HTERT RPE-1 (cell line): ENCODE results near the gene PLD1.

Experiments
- in situ Hi-C: fragments of 300-500 bp; cut with MboI; formaldehyde crosslinking; loops from 4 replicates; pipeline ENCODE4 v1.14.3; 2020; ENCODE audit warnings: low sequenced_read_pairs

The PLD1 gene

GRCh38 chr3:171678971-171679492 is 131.3 kb downstream of the PLD1 start:
- in situ Hi-C loops = no loop called here

- in situ Hi-C loops = no loop called here
Observed at GRCh38 chr3:171677706-171678105, 132.6 kb downstream of the PLD1 start.

DNA sequence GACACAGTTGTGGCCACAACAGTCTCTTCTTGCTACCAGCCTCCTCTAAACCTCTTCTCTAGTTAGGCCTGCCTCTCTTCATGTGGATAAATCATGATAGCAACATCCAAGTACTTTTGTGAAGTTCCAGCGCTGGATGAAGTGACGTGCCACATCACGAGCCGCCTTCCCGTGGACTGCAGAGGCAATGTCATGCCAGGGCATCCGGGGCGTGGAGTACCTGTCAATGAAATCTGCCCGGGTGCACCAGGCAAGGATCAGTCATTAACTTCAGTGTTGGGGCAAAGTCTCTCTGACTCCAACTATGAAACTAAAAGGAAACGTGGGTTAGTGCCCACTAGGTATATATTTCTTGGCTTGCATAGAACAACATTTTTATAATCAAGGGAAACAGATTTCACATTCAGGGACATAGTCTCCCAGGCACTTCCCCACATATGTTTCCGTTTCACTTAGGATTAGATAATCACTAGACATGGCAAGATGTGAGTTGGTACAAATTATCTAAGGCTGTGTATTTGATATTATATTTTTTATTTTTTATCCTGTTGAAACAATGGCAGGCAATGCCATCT is 133.6 kb downstream of the PLD1 start:
- in situ Hi-C loops = no loop called here

GRCh38 chr3:171673951-171674350 is 136.3 kb downstream of the PLD1 start:
- in situ Hi-C loops = no loop called here

GRCh38 chr3:171672538-171672937 is 137.7 kb downstream of the PLD1 start:
- in situ Hi-C loops = no loop called here

GRCh38 chr3:171672124-171672523 is 138.2 kb downstream of the PLD1 start:
- in situ Hi-C loops = no loop called here

GRCh38 chr3:171671709-171672108 is 138.6 kb downstream of the PLD1 start:
- in situ Hi-C loops = no loop called here

DNA sequence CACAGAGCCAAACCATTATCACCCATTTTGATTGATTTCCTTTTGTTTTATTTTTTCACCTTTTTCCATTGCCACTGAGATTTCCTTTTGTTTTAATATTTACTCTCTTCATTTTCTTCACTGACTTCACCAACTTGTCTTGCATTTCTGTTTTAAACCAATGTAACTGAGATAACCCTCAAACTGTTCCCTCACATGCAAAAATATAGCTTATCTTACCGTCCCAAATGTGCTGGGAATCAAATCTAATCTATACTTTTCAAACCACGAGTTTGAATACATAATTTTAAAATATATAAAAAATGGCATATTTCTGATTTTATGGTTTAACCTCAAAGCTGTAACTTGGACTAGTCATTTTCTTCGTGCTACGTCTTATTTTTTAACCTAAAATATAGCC is 143.8 kb downstream of the PLD1 start:
- in situ Hi-C loops = no loop called here

DNA sequence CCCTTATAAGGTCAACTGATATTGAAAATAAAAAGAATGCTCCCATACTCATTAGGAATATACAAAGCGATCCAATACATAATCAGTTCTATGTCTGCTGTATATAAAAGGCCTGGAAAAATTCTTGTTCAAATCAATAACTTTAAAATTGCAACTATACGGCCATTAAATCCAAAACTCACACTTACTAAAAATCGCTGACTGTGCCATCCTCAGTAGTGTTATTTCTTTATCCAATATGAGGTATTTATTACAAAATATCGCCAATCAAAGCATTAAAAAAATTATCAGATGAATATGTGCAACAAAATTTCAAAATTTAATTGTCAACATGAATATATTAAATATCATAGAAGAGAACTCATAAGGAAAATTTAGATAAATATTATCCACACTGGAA is 146.5 kb downstream of the PLD1 start:
- in situ Hi-C loops = no loop called here

DNA sequence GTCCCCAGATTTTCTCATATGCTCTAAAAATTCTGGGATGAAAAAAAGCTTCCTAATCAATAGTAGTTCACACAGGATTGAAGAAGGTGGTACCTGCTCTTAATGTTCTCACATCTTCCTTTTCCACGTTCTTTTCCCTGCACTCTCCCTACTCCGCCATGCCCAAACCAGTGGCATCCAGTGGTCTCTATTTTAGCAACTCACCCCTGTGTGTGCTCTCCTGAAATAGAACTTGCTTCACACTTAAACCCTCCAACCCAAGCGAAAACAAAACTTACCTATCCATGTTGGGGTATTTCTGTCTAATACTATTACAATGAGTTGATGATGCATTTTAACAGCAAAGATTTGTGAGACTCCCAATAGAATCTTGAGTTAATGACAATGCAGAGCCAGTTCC is 148.8 kb downstream of the PLD1 start:
- in situ Hi-C loops = no loop called here

- in situ Hi-C loops = no loop called here
Observed at GRCh38 chr3:171660188-171660587, 150.1 kb downstream of the PLD1 start.

DNA sequence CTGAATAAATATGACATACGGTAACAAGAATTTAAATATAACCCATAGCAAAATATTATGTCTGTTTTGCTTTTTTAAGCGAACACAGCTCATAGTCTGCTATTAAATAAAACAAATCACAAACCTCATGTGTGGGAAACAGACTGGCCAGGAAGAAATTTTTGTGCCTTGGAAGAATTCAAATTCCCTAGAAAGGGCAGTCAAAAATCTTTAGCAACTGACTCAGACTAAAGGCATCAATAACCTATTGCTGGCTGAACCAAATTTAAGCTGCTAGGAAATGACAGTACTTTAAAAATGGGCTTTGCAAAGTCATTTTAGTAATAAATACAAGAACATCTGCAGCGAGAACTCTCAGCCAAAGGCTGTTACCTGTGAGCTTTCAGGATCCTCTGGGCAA is 151.4 kb downstream of the PLD1 start:
- in situ Hi-C loops = no loop called here

GRCh38 chr3:171654809-171655208 is 155.5 kb downstream of the PLD1 start:
- in situ Hi-C loops = no loop called here

DNA sequence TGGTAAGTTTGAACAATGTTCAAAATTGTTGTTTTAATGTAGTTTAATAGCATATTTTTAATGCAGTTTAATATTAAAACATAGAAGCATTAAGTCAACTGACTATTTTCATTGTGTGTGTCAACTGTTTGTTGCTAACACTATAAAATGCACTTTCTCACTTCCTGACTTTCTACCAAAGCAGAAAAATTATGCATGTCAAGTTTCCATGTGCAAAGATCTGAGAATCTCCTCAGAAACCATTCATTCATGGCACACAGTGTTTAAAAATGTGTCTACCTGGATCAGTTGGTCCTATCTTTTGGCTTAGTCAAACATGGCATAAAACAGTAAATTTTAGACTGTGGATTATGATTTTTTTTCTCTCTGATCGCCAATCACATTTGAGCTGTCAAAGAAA is 156.0 kb downstream of the PLD1 start:
- in situ Hi-C loops = no loop called here

DNA sequence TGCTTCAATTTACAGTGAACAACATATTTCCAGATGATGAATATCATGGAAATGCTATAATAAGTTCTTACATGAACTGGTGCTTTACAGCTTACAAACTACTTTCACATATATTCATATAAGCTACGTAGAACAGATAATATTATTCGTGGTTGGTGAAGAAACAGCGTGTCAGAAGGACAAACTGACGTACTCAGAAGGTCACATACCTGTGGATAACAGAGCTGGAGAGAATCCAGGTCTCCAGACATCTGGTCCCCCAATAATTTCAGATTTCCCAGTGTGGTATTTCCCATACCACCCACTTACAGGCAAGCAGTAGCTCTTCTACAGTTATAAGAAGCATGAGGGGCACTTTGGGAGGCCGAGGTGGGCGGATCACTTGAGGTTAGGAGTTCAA is 156.6 kb downstream of the PLD1 start:
- in situ Hi-C loops = no loop called here

GRCh38 chr3:171652932-171653331 is 157.4 kb downstream of the PLD1 start:
- in situ Hi-C loops = no loop called here

- in situ Hi-C loops = no loop called here
Observed at GRCh38 chr3:171649911-171650592, 160.2 kb downstream of the PLD1 start.

DNA sequence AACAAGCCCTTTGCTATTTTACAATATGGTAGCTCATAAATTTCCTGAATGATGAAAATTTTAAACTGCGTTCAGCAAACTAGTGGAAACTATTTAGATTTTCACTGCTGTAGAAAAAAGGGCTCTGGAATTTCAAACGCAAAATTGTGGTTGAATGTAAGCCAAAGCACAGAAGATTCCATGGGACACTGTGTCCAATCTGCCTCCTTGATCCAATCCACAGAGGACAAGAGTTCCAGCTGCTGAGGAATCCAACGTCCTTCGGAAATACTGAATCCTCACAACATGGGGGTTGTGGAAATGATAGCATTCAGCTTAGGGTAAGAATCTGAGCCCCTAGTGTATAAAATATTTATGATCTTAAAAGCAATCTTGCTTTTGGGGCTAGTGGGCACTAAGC is 161.0 kb downstream of the PLD1 start:
- in situ Hi-C loops = no loop called here

DNA sequence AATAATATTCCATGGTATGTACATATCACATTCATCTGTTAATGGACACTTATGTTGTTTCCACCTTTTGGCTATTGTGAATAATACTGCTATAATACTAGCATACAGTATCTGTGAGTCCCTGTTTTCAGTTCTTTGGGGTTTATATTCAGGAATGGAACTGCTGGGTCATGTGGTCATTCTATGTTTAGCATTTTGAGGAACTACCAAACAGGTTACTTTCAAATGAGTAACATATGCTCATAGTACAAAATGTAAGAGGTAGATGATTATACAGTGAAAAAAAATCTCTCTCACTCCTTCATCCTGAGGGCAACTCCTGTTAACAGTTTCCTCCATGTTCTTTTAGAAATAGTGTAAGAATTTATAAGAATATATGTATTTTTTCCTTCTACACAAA is 162.2 kb downstream of the PLD1 start:
- in situ Hi-C loops = no loop called here

- in situ Hi-C loops = no loop called here
Observed at GRCh38 chr3:171646357-171647133, 163.7 kb downstream of the PLD1 start.

DNA sequence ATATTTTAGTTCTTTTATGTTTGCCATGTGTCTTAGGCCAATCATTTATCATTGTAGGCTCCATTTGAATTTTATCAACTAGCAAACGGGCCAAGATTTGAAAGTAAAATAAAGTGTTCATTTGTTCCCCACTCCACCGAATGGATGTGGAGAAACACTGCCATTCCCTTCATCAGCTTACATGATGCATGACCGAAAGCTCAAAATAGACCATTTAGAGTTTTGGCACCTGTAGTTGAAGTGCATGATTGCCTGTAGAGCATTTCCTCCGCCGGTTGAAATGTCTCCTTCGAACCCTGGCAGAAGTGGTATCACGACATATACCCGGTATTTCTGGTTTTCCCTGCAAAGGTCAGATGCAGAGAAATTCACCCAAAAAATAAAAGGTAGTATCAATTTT is 165.6 kb downstream of the PLD1 start:
- in situ Hi-C loops = no loop called here

GRCh38 chr3:171643681-171644080 is 166.6 kb downstream of the PLD1 start:
- in situ Hi-C loops = no loop called here
